H1 (cell line): Measurements from ENCODE around the gene ELL2. TPM values are rescaled to one million over a fixed set of nuclear protein-coding genes. Genes with fewer than 3 reads are reported as not detected.

ENCODE experiments used
- CREB1 ChIP-seq: IDR thresholded peaks from 2 replicates; pipeline ENCODE4 v1.6.1; 2012; ENCODE audit warnings: inconsistent platforms
- GTF2F1 ChIP-seq: IDR thresholded peaks from 2 replicates; pipeline ENCODE4 v1.6.1; 2012; ENCODE audit warnings: low read depth, low read length, improper control_type of control experiment, borderline replicate concordance
- KDM1A ChIP-seq: fragments of 200-600, 300-600 bp; sonication (generic); IDR thresholded peaks from 2 replicates; pipeline ENCODE4 v1.7.1; 2016; ENCODE audit warnings: mild to moderate bottlenecking, low read length, borderline replicate concordance
- SAP30 ChIP-seq: fragments of 300-600 bp; sonication (generic); IDR thresholded peaks from 2 replicates; pipeline ENCODE4 v1.7.1; 2012; ENCODE audit warnings: low read length, moderate library complexity, mild to moderate bottlenecking, inconsistent platforms; ENCODE audit not compliant: insufficient read depth, insufficient replicate concordance
- polyA plus RNA-seq, 7 experiments: library from polyadenylated mRNA; depleted of rRNA in 3 of 7; stranded (reverse) in 5 of 7; unstranded in 2 of 7; fragments of >200 nt in 5 of 7; fragments of 200-250 nt in 2 of 7; gene quantifications; 1 replicate in 5 of 7; 2 replicates in 1 of 7; 4 replicates in 1 of 7; pipeline versions ENCODE4 v1.2.1 to v1.2.3, GENCODE V29; 2011 to 2013; ENCODE audit warnings: missing spikeins in 2 of 7, mixed read lengths in 2 of 7
- total RNA-seq: library from RNA; stranded (reverse); fragmentation: NEBNext Ultra II Directional; extraction: Animal tissue kit (Norgen Biotek cat#: 25700); gene quantifications from 2 replicates; pipeline ENCODE4 v1.2.1, GENCODE V29; 2021

ELL2 gene
- total and polyA plus RNA-seq, 2 of the 8 experiments (the other 6 are each of a cell fraction or from before 2014, with no cell fraction given), result 6.3 to 29.4 TPM

DNA sequence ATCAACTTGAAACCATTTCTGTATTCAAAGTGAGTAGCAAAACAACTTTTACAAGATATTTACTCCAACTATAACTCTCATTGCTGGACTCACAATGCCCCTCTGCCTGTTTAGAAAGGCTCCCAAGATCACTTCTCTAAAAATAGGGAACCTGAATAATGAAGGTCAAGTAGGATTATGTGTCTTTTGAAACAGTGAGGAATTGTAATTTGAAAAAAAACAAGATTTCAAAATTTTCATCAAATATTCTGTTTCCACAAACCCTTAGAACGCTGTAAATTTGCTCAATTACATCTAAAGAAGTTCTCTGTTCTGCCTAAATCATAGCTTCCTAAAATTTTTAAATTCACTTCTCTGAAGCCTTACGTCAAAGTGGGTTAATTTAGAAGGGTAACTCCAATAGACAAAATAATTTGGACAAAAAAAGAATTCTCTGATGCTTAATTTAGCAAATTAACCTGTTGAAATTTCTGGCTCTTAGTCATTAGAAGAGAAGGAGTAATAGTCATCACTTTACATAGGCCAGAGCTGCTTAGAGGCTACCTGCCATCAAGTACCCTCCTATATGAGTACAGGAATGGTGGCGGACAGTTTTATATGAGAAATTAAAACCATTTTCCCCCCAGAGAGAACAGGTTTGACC is 4.0 kb downstream of the ELL2 start (continued):
- TF ChIP-seq KDM1A (no peak), CREB1 (no peak), SAP30 (no peak), GTF2F1 (no peak)
